NCI-H510A (cell line): Measurements from ENCODE around the gene LONP1.

ENCODE experiments used
- DNase-seq: peaks from one replicate; lab custom pipeline; 2025; lab: John Stamatoyannopoulos, UW

Gene LONP1

GRCh38 chr19:5645409-5645808, 74.5 kb downstream of the LONP1 start:
- no peak for DNase-seq

- no peak for DNase-seq
Observed at GRCh38 chr19:5644037-5644436, 75.9 kb downstream of the LONP1 start.

DNA sequence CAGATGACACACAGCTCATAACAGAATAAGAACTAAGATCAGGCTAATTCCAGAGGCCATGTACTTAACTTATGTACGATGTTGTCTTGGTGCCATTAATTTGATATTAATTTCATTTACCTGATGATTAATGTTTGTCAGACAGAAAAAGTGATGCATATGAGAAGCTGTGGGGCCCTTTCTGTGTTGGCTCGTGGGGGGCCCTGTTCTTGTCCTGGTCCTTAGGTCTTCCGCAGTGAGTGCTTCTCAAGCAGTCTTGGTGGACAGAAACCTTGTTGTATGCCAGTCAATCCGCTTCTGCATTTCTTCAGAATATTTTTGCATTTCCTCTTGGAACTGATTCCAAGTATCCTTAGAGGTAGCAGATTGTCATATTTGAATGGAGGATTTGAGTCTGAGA, 76.9 kb downstream of the LONP1 start:
- DNase-seq, result no peak

DNA sequence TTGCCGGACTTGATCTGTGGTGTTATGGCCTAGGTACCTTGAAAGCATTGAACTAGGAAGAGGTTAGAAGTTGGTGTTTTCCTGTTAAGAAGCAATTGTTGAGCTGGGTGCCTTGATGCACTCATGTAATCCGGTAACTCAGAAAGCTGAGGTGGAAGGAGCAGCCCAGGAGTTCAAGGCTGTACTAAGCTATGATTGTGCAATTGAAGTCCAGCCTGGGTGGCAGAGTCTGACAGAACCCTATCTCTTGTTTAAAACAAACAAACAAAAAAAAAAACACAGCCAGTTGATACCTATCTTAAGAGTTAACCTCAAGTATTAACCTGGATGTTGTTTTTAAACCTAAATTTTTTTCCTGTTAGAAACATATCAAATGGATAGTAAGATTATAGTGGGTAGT, 77.7 kb downstream of the LONP1 start:
- DNase-seq, result no peak
